Retinal pigment epithelial cell (primary cell): Measurements from ENCODE around the gene AKIRIN1.

ENCODE experiments used
- DNase-seq: peaks from one replicate; pipeline ENCODE4 v3.0.0-alpha.2; 2010; ENCODE audit warnings: low read depth
- H3K4me3 ChIP-seq: 2 replicates; pipeline ENCODE4 v1.5.1; 2011; ENCODE audit warnings: mild to moderate bottlenecking, low read length, control low read depth, moderate library complexity
- TF ChIP-seq, protein P1 (sequence below): conservative IDR thresholded peaks from 2 replicates; pipeline ENCODE4 v1.5.1; 2011; ENCODE audit warnings: low read depth, low read length, control low read depth, inconsistent platforms

The AKIRIN1 gene

DNA sequence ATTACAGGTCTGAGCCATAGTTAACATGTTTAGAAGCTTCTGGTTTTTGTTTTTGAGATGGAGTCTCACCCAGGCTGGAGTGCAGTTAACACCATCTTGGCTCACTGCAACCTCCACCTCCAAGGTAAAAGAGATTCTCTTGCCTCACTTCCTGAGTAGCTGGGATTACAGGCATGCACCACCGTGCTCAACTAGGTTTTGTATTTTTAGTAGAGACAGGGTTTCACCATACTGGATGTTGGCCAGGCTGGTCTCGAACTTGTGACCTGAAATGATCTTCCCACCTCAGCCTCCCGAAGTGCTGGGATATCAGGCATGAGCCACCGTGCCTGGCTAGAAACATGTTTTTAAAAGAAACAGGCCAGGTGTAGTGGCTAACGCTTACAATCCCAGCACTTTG lies 45.6 kb downstream of the AKIRIN1 start:
- TF ChIP-seq, protein P1, sequence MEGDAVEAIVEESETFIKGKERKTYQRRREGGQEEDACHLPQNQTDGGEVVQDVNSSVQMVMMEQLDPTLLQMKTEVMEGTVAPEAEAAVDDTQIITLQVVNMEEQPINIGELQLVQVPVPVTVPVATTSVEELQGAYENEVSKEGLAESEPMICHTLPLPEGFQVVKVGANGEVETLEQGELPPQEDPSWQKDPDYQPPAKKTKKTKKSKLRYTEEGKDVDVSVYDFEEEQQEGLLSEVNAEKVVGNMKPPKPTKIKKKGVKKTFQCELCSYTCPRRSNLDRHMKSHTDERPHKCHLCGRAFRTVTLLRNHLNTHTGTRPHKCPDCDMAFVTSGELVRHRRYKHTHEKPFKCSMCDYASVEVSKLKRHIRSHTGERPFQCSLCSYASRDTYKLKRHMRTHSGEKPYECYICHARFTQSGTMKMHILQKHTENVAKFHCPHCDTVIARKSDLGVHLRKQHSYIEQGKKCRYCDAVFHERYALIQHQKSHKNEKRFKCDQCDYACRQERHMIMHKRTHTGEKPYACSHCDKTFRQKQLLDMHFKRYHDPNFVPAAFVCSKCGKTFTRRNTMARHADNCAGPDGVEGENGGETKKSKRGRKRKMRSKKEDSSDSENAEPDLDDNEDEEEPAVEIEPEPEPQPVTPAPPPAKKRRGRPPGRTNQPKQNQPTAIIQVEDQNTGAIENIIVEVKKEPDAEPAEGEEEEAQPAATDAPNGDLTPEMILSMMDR: no peak
- H3K4me3 ChIP-seq: no peak overlapping the region
- DNase-seq: no peak

DNA sequence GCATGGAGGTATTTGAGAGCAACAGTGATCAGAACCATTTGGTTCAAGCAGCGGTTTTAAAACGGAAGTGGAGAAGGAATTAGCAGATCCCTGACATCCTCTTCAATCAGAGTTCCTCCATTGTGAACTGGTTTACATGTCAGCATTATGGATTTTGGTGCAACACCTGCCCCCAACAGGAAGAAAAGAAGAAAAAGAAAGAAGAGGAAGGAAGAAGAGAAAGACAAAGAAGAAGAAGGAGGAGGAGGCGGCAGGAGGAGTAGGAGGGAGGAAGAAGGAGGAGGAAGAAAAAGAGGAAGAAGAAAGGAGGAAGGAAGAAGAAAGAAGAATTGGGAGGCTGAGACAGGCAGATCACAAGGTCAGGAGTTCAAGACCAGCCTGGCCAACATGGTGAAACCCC lies 52.4 kb downstream of the AKIRIN1 start:
- TF ChIP-seq, protein P1: no peak
- H3K4me3 ChIP-seq: no peak overlapping the region
- DNase-seq: no peak

DNA sequence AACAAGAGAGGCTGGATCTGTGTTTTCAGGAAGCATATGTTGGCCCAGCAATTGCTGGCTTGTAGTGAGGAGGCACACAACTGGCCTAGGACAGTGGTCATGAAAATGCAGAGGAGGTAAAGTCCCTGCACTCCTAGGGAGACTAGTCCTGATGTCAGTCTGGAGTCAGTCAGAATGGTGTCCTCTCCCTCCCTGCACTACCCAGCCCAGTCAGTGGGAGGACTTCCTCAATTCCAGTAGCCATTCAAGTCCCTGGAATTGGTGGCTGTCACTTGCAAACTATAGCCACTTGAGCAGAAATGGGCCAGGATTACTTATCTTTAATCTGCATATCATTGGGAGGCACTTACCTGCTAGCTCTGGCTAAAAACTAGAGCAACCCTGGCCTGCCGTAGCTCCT lies 53.7 kb downstream of the AKIRIN1 start:
- no peak for DNase-seq
- TF ChIP-seq, protein P1: no peak
- H3K4me3 ChIP-seq: no peak overlapping the region

DNA sequence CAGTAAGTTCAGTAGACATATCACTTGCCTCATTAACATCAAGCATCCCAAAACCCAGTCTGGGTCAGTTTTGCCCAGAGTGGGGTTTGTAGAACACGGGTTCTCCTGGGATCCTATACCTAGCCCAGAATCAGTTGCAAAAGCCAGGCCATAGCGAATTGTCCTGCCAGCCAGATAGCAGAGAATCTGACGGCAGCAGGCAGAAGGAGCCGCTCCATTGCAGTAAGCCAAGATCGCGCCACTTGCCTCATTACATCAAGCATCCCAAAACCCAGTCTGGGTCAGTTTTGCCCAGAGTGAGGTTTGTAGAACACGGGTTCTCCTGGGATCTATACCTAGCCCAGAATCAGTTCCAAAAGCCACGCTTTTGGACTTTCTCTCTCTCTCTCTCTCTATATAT lies 54.2 kb downstream of the AKIRIN1 start:
- no peak overlapping the region for H3K4me3 ChIP-seq
- no peak for DNase-seq
- TF ChIP-seq, protein P1: no peak

DNA sequence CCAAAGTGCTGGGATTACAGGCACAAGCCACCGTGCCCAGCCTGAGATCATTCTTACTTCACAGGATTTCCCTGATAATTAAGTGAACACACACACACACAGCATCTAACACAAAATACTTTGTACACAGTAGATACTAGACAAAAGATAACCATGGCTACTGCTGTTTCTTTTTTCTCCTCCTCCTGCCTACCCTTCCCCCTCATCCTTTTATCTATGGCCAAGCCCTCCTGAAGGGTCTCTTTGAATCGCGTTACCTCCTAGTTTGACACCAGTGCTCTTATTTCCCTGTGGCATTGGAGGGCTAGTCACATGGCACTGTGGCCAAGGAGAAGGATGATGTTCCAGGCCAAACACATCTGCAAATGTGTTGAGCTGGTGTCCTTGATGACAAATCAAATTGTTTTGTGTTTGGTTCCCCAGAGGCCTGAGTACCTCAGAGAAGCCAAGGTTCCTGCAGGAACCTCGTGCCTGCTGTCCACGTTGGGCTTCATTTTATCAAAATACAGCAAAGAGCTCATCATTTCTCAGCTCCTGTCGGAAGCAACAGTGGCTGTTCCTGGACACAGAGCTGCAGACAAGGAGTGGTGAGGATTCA lies 55.6 kb downstream of the AKIRIN1 start:
- no peak overlapping the region for H3K4me3 ChIP-seq
- TF ChIP-seq, protein P1: no peak
- DNase-seq: no peak

DNA sequence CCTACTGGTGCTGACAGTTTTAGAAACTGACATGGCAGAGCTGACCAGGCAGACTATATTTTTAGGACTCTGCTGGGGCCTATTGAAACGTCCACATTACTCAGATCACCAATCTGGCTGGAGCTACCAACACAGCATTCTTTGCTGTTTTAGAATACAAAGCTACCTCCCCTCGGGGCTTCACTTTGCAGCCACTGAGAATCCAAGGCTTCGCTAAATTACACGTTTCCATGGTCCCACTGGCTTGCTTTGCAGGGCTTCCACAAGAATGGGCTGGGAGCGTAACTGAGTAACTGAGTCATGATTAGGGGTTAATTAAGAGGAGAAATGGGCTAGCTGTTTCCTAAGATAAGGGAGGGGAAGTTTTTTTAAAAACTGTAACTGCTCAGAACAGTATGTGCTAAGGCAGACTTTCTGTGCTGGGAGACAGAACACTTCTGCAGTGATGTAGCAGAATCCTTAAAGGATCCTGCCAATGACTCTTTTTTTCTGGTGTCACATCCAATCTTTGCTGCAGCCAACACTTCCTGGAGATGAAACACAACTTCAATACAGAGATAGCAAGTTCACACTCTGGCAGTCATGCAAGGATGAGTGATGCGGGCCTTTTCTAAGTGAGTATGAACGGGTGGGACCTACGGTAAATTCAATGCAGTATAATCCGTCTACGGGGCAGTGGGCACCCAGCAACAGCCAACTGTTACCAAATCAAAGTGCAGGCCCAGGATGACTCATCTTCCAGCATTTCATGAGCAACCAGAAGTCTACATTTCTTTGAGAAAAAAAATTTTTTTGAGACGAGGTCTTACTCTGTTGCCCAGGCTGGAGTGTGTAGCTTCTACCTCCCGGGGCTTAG lies 56.5 kb downstream of the AKIRIN1 start:
- H3K4me3 ChIP-seq: no peak overlapping the region
- TF ChIP-seq, protein P1: no peak
- DNase-seq: peak; percentile 75

DNA sequence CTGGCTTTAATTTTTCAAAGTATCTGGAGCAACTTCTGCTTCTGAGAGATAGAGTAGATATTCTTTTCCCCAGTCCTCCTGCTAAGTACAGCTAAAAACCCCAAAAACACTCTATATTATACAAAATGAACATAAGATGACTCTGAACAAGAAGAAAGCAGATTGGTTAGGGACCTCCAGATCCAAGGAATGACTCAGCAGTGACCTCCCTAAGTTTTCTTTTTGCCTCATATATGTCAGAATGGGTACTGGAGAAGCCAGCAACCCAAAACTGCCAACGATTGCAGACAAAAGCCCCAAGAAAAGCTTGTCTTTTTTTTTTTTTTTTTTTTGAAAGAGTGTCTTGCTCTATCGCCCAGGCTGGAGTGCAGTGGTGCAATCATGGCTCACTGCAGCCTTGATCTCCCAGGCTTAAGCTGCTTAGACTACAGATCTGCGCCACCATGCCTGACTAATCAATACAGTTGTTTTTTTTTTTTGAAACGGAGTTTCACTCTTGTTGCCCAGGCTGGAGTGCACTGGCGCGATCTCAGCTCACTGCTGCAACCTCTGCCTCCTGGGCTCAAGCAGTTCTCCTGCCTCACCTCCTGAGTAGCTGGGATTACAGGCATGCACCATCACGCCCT lies 57.8 kb downstream of the AKIRIN1 start:
- TF ChIP-seq, protein P1: no peak
- no peak for DNase-seq
- no peak overlapping the region for H3K4me3 ChIP-seq
